GM18861 (cell line): ENCODE results near the gene NME7.
A peak's percentile ranks its signal among the peaks of the same experiment; 100 is the strongest.
"Not testable (repeated sequence)": the region's sequence is repeated elsewhere in the genome, so short reads cannot be mapped to it uniquely, and the experiment has no call there.

ENCODE experiments used
- ATAC-seq: cut with Tn5 transposase; IDR thresholded peaks from one replicate; pipeline ENCODE4 v1.9.1; 2021; ENCODE audit not compliant: unreplicated experiment

Gene NME7

GRCh38 chr1:169345511-169345910 lies 22.1 kb downstream of the NME7 start:
- ATAC-seq = no peak

GRCh38 chr1:169342096-169342495 lies 25.5 kb downstream of the NME7 start:
- not testable (repeated sequence) for ATAC-seq

GRCh38 chr1:169340882-169341281 lies 26.7 kb downstream of the NME7 start:
- ATAC-seq = no peak

GRCh38 chr1:169339773-169340172 lies 27.8 kb downstream of the NME7 start:
- ATAC-seq = no peak

GRCh38 chr1:169338617-169339016 lies 29.0 kb downstream of the NME7 start:
- ATAC-seq = no peak

GRCh38 chr1:169336947-169337715 lies 30.5 kb downstream of the NME7 start:
- ATAC-seq = not testable (repeated sequence)

- not testable (repeated sequence) for ATAC-seq
These were observed 32.9 kb downstream of the NME7 start for GRCh38 chr1:169334727-169335126.

GRCh38 chr1:169330927-169331326 lies 36.7 kb downstream of the NME7 start:
- no peak for ATAC-seq

GRCh38 chr1:169329383-169329782 lies 38.2 kb downstream of the NME7 start:
- ATAC-seq = no peak

GRCh38 chr1:169327875-169328274 lies 39.7 kb downstream of the NME7 start:
- ATAC-seq = no peak

- ATAC-seq = peak; percentile 97
These were observed 40.7 kb downstream of the NME7 start for GRCh38 chr1:169326956-169327268.

GRCh38 chr1:169326261-169326955 lies 41.2 kb downstream of the NME7 start:
- ATAC-seq = peak; percentile 22

GRCh38 chr1:169325117-169325516 lies 42.5 kb downstream of the NME7 start:
- ATAC-seq = no peak

- no peak for ATAC-seq
These were observed 45.5 kb downstream of the NME7 start for GRCh38 chr1:169322138-169322537.

- no peak for ATAC-seq
These were observed 46.1 kb downstream of the NME7 start for GRCh38 chr1:169321539-169321938.

GRCh38 chr1:169318536-169319244 lies 48.9 kb downstream of the NME7 start:
- ATAC-seq = no peak

GRCh38 chr1:169316556-169316955 lies 51.0 kb downstream of the NME7 start:
- ATAC-seq = no peak

- no peak for ATAC-seq
These were observed 55.3 kb downstream of the NME7 start for GRCh38 chr1:169312084-169312954.

GRCh38 chr1:169309178-169310166 lies 58.1 kb downstream of the NME7 start:
- peak; percentile 41 for ATAC-seq
